ENCODE measurements around the gene NHEJ1. TPM values are rescaled to one million over a fixed set of nuclear protein-coding genes. Genes with fewer than 3 reads are reported as not detected.

Gene NHEJ1
- total and polyA plus RNA-seq, 4 donors, result 8.4 to 21.1 (median 12.5) TPM

DNA sequence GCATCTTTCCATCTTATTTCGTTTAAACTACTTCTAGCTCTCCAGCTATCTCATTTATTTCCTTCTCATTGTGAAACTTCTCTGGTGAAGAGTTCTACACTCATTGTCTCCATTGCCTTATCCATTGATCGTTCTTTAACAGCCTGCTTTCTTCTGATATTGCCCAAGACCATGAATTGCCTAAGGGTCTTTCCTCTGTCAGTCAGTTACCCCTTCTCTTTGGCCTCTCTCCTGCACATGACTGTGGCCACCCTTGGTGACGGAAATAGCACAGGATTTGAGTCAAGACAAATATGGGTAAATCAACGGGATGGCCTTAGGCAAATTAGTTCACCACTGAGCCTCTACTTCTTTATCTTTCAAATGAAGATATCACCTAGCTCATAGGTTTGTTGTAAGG, 26.6 kb downstream of the NHEJ1 start:
- ATAC-seq (ENCODE audit: insufficient read depth, low FRiP score), result no peak

DNA sequence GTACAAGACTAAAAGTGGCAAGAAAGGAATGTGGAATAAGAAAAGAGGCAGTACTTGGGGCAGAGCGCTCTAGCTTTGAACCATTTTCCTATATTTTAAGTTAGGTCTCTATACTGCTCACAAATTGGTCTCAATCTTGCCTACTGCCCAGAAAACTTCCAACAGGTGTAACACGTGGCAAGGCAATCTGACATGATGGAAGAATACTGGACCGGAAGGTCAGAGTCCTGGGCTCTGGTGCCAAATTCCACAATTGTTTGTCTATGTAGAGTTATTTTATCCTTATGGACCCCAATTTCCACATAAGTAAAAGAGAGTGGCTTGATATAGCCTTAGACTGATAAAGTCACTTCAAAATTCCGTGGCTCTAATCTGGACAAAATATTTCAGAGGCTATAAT, 28.9 kb downstream of the NHEJ1 start:
- 70 to 85% methylated on average over 4 of the region's 4 CpGs for WGBS, 2 donors
- no peak overlapping the region for H3K9ac ChIP-seq (ENCODE audit: insufficient read depth in 1 of 2, low read length in 2 of 2)
- DNase-seq (no peak), ATAC-seq (ENCODE audit: insufficient read depth, low FRiP score) (no peak)
- H3K4me1 ChIP-seq (ENCODE audit: control insufficient read depth in 5 of 5, insufficient read depth in 5 of 5, low read length in 5 of 5), result peaks cover 0 to 7% (median 0%) of the 10 kb centered on the region in 5 donors
- no peaks in the 10 kb centered on the region for H3K9me3 ChIP-seq (ENCODE audit: control insufficient read depth in 4 of 4, insufficient read depth in 3 of 4, low read length in 3 of 4)
- H3K36me3 ChIP-seq (ENCODE audit: control insufficient read depth in 4 of 4, insufficient read depth in 4 of 4, low read length in 4 of 4), result no peaks in the 10 kb centered on the region
- H3K27me3 ChIP-seq (ENCODE audit: control insufficient read depth in 3 of 3, insufficient read depth in 3 of 3, low read length in 2 of 3), result no peaks in the 10 kb centered on the region
- TF ChIP-seq, protein P1, sequence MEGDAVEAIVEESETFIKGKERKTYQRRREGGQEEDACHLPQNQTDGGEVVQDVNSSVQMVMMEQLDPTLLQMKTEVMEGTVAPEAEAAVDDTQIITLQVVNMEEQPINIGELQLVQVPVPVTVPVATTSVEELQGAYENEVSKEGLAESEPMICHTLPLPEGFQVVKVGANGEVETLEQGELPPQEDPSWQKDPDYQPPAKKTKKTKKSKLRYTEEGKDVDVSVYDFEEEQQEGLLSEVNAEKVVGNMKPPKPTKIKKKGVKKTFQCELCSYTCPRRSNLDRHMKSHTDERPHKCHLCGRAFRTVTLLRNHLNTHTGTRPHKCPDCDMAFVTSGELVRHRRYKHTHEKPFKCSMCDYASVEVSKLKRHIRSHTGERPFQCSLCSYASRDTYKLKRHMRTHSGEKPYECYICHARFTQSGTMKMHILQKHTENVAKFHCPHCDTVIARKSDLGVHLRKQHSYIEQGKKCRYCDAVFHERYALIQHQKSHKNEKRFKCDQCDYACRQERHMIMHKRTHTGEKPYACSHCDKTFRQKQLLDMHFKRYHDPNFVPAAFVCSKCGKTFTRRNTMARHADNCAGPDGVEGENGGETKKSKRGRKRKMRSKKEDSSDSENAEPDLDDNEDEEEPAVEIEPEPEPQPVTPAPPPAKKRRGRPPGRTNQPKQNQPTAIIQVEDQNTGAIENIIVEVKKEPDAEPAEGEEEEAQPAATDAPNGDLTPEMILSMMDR (IDR thresholded peaks at IDR 0.05; ENCODE audit: control extremely low read depth, extremely low read depth), result no peak
- no peak overlapping the region for H3K27ac ChIP-seq (ENCODE audit: low read depth in 1 of 2, low read length in 1 of 2)
- H3K4me3 ChIP-seq, result no peak overlapping the region

More for the DNA sequence above, 26.6 kb downstream of the NHEJ1 start:
- Histone ChIP-seq H3K9me3 (ENCODE audit: control insufficient read depth in 4 of 4, insufficient read depth in 3 of 4, low read length in 3 of 4) (no peaks in the 10 kb centered on the region), H3K9ac (ENCODE audit: insufficient read depth in 1 of 2, low read length in 2 of 2) (no peak overlapping the region), H3K27ac (ENCODE audit: low read depth in 1 of 2, low read length in 1 of 2) (no peak overlapping the region), H3K36me3 (ENCODE audit: control insufficient read depth in 4 of 4, insufficient read depth in 4 of 4, low read length in 4 of 4) (no peaks in the 10 kb centered on the region), H3K27me3 (ENCODE audit: control insufficient read depth in 3 of 3, insufficient read depth in 3 of 3, low read length in 2 of 3) (no peaks in the 10 kb centered on the region), H3K4me1 (ENCODE audit: control insufficient read depth in 5 of 5, insufficient read depth in 5 of 5, low read length in 5 of 5) (peaks cover 0 to 3% (median 0%) of the 10 kb centered on the region in 5 donors), H3K4me3 (no peak overlapping the region)
- DNase-seq, result no peak
- 50 to 79% methylated on average over 4 of the region's 4 CpGs for WGBS, 2 donors
- TF ChIP-seq, protein P1 (IDR thresholded peaks at IDR 0.05; ENCODE audit: control extremely low read depth, extremely low read depth), result no peak

DNA sequence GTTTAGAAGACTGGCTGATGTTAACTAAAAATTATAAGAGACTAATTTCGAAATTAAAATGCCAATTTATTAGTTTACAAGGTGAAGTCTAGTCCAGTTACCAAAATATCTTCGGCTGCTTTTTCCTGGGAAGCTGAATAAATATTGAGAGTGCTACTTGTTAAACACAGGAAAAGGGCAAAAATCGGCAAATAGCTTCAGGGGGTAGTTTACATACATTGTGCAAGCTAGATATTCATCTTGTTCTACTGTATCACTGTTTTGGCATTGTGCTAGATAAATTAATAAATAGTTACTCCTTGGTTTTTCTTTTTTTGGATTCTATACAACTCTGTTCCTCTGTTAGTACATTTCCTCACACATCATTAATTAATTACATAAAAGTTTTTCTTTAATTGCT, 29.3 kb downstream of the NHEJ1 start:
- Histone ChIP-seq H3K4me3 (no peak overlapping the region), H3K9me3 (ENCODE audit: control insufficient read depth in 4 of 4, insufficient read depth in 3 of 4, low read length in 3 of 4) (no peaks in the 10 kb centered on the region), H3K4me1 (ENCODE audit: control insufficient read depth in 5 of 5, insufficient read depth in 5 of 5, low read length in 5 of 5) (peaks cover 0 to 7% (median 0%) of the 10 kb centered on the region in 5 donors), H3K27ac (ENCODE audit: low read depth in 1 of 2, low read length in 1 of 2) (no peak overlapping the region), H3K27me3 (ENCODE audit: control insufficient read depth in 3 of 3, insufficient read depth in 3 of 3, low read length in 2 of 3) (no peaks in the 10 kb centered on the region), H3K36me3 (ENCODE audit: control insufficient read depth in 4 of 4, insufficient read depth in 4 of 4, low read length in 4 of 4) (peaks cover 0 to 2% (median 0%) of the 10 kb centered on the region in 4 donors), H3K9ac (ENCODE audit: insufficient read depth in 1 of 2, low read length in 2 of 2) (no peak overlapping the region)
- 50 to 77% methylated on average over 3 of the region's 3 CpGs for WGBS, 2 donors
- TF ChIP-seq, protein P1 (IDR thresholded peaks at IDR 0.05; ENCODE audit: control extremely low read depth, extremely low read depth), result no peak
- ATAC-seq (ENCODE audit: insufficient read depth, low FRiP score) (no peak), DNase-seq (no peak)

DNA sequence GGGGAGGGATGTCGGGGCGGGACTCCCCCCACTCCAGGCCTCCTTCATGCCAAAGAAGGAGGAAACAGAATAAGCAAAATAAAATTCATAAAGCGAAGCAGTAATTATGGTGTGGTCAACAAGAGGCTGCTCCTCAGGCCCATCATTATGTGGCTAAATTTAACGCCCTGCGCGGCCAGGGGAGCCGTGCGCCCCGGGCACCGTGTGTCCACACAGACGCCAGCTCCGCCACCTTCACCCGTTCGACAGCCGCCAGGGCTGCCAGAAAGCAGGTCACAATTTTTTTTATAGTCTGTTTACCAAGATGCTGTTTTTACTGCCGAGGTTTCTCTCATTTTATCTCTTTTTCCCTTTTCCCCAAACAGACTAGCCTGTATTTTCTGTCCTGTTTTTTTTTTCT, 31.0 kb downstream of the NHEJ1 start:
- TF ChIP-seq, protein P1 (IDR thresholded peaks at IDR 0.05; ENCODE audit: control extremely low read depth, extremely low read depth), result no peak
- no peaks in the 10 kb centered on the region for H3K27me3 ChIP-seq (ENCODE audit: control insufficient read depth in 3 of 3, insufficient read depth in 3 of 3, low read length in 2 of 3)
- no peak for ATAC-seq (ENCODE audit: insufficient read depth, low FRiP score)
- peaks cover 0 to 2% (median 0%) of the 10 kb centered on the region in 4 donors for H3K36me3 ChIP-seq (ENCODE audit: control insufficient read depth in 4 of 4, insufficient read depth in 4 of 4, low read length in 4 of 4)
- no peak overlapping the region for H3K27ac ChIP-seq (ENCODE audit: low read depth in 1 of 2, low read length in 1 of 2)
- WGBS, 2 donors, result 96 to 98% methylated on average over 16 of the region's 16 CpGs
- H3K9me3 ChIP-seq (ENCODE audit: control insufficient read depth in 4 of 4, insufficient read depth in 3 of 4, low read length in 3 of 4), result no peaks in the 10 kb centered on the region
- DNase-seq, result no peak
- peaks cover 0 to 11% (median 6%) of the 10 kb centered on the region in 5 donors for H3K4me1 ChIP-seq (ENCODE audit: control insufficient read depth in 5 of 5, insufficient read depth in 5 of 5, low read length in 5 of 5)
- H3K4me3 ChIP-seq, result no peak overlapping the region
- H3K9ac ChIP-seq (ENCODE audit: insufficient read depth in 1 of 2, low read length in 2 of 2), result no peak overlapping the region

Data from lung (tissue), 12 donors.